A673 (cell line): ENCODE measurements around the gene DMPK.

Experiments used
- EZH2 ChIP-seq: fragments of 200-600 bp; sonication (generic); IDR thresholded peaks from 2 replicates; pipeline ENCODE4 v1.6.1; 2017; ENCODE audit warnings: borderline replicate concordance, low read depth, mild to moderate bottlenecking, mixed read lengths, antibody characterized with exemption, low read length; ENCODE audit not compliant: poor library complexity, severe bottlenecking
- TF ChIP-seq, protein P1 (sequence below): fragments of 300-800, 200-600 bp; sonication (generic); conservative IDR thresholded peaks from 2 replicates; pipeline ENCODE4 v1.5.1; 2017; ENCODE audit warnings: low read depth, mild to moderate bottlenecking, antibody characterized with exemption, low read length, moderate library complexity, mixed read lengths

DNA sequence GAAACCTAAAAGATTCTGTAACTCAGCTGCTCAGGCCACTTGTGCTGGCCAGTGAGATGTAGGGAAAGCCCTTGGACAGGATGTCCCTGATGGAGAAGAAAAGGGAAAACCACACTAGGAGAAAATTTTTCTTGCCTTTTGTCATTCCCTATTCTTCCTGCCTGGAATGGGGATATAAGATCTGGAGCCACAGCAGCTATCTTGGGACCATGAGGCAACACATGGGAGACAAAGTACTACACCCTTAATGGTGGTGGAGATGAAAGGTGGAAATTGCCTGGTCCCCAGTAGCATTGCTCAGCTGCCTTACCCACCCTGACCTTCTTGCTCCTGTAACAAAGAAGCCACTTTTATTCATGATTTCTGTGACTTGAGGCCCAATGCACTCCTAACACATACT lies 23.4 kb upstream of the DMPK start:
- TF ChIP-seq, protein P1, sequence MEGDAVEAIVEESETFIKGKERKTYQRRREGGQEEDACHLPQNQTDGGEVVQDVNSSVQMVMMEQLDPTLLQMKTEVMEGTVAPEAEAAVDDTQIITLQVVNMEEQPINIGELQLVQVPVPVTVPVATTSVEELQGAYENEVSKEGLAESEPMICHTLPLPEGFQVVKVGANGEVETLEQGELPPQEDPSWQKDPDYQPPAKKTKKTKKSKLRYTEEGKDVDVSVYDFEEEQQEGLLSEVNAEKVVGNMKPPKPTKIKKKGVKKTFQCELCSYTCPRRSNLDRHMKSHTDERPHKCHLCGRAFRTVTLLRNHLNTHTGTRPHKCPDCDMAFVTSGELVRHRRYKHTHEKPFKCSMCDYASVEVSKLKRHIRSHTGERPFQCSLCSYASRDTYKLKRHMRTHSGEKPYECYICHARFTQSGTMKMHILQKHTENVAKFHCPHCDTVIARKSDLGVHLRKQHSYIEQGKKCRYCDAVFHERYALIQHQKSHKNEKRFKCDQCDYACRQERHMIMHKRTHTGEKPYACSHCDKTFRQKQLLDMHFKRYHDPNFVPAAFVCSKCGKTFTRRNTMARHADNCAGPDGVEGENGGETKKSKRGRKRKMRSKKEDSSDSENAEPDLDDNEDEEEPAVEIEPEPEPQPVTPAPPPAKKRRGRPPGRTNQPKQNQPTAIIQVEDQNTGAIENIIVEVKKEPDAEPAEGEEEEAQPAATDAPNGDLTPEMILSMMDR: no peak
- no peak for TF ChIP-seq EZH2
